HG02970 (cell line): ENCODE data around the gene CUX1.
"Not testable (repeated sequence)": the region's sequence is repeated elsewhere in the genome, so short reads cannot be mapped to it uniquely, and the experiment has no call there.

Experiments
- ATAC-seq: cut with Tn5 transposase; IDR thresholded peaks from one replicate; pipeline ENCODE4 v1.9.1; 2021; ENCODE audit warnings: mild to moderate bottlenecking, moderate library complexity, moderate number of reproducible peaks; ENCODE audit not compliant: unreplicated experiment, low FRiP score

Gene CUX1

DNA sequence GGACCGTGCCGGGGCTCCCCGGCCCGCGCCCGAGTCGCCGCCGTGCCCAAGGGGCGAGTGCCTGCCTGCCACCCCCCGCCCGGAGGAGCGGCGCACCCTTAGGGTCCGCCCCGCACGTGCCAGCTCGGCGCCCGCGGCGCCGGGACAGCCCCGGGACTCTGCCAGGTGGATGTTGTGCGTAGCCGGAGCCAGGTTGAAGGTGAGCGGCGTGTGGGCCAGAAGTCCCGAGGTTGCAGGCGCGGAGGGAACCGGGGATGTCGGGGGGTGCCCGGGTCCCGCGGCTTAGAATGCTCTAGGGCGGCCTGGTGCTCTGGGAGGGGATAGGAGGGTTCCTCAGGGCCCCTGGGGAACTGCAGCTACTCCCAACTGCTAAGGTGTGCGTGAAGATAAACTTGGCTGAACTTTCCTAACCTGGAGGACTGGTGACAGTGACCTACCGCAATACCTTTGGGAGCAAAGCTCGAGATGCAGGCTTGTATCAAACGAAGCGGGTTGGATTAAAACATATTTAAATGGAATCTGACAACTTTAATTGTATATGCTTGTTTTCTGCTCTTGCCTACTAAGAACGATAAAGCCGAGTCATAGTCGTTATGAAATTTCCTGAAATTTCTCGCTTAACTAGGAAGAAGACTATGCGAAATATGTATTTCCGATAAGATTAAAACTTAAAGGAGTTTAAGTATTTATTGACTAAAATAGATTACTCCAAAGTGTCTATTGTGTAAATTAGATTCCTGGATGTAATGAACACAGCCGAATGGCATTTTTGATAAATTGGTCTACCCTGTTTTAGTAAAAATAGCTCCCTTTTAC, at the start of gene CUX1:
TSS of gene CUX1 (plus strand) at position 156 of the 816 bp plus-strand sequence. CDS start at position 170, 14 bp downstream.
- no peak for ATAC-seq

DNA sequence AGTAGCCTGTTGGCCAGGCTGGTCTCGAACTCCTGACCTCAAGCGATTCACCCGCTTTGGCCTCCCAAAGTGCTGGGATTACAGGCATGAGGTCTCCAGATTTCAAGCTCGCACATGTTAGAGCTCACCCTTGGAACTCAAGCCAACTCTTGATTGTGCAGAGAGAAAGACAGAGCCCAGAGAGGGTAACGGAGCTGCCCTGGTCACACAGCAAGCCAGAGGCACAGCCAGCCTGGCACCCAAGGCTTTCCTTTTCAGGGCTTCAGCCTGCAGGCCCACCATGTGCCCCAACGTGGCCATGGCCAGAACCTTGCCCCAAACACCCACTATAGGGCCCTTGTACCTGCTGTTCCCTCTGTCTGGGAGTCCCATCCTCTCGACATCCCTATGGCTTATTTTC, 49.1 kb upstream of the CUX1 start:
- no peak for ATAC-seq

GRCh38 chr7:101770466-101770865, 47.0 kb upstream of the CUX1 start:
- no peak for ATAC-seq

DNA sequence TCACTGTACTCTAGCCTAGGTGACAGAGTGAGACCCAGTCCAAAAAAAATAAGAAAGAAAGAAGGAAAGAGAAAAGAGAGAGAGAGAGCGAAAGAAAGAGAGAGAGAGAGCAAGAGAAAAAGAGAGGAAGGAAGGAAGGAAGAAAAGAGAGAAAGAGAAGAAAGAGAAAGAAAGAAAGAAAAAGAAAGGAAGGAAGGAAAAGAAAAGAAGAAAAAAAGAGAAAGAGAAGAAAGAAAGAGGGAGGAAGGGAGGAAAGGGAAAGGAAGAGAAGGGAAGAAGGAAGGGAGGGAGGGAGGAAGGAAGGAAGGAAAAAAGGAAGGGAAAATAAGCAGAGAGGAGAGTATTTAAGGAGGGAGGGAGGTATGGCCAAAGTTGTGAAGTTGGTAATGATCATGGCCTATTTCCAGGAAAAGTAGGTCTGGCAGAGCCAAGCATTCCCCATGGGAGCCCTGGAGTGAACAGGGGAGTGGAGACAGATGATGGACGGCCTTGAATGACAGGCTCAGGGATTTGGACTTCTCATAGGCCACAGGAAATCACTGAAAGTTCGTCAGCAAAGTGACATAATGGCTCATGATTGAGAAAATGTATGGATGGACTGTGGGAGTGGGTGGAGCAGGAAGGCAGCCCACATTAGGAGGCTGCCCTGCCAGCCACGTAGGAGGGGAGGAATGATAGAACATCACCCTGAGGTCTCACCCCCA, 44.8 kb upstream of the CUX1 start:
- no peak for ATAC-seq

DNA sequence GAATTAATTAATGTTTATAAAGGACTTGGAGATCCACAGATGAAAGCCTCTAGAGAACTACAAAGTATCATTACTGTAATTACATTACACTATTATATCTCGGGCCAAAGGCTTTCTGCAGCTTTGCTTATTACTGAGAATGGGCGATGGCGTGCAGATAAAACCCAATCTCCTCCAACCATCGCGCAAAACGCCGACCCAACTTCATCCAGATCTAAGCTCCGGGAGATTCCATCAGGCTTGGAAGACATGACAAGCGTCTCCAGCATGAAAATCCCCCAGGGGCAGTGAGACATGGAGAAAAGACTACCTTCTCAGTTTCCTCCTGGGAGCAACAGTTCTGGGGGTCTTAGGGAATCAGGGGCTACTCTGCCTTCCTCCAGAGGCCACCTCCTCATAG, 42.2 kb upstream of the CUX1 start:
- ATAC-seq, result no peak

- ATAC-seq, result no peak
Observed at GRCh38 chr7:101778026-101778580, 39.3 kb upstream of the CUX1 start.

DNA sequence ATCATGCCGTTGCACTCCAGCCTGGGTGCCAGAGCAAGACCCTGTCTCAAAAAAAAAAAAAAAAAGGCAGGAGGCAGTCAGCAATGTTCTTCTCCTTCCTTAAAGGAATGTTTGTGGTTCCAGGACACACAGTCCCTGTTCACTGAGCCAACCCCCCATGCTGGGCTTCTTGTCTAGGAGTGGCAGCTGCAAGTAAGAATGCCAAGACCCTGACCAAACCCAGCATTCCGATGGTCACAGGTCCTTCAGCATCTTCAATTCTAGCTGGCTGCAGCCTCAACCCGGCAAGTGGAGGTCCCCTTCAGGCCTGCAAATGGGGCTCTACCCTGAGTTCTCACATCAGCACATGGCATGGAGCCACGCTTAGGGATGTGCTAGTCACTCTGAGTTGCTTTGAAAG, 38.2 kb upstream of the CUX1 start:
- ATAC-seq, result no peak

DNA sequence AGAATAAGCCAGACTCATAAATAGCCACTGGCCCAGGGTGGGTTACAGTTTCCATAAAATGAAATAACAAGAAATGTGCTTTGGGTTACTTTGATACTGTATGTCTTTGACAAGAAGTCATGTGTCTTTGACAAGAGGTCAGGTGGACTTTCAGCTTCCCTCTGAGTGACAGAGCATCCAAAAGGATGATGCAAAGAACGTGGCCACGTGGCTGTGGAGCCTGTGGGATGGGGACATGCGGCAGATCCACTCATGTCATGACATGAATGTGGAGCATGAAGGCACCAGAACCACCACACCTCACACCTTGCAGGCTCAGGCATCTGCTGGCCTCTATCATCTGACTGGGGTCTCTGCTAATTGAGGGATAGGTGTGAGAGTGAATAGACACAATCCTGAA, 37.1 kb upstream of the CUX1 start:
- no peak for ATAC-seq

DNA sequence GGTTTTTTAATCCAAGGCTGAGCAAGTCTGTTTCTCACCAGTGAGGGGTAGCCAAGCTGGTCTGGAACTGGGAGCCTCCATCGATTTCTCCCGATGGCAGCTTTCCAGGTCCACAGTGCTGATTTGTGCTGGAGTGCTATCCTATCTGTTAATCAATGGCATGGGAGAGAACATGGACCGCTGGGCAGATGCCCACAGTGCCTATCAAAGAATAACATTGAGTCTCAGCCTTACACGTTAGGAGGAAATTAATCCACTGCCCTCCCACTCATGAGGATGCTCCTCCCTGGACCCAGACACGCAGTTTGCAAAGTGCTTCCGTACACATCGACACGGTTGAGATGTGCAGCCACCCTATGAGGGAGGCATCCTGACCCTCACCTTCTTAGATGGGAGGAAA, 36.0 kb upstream of the CUX1 start:
- ATAC-seq, result no peak

- no peak for ATAC-seq
Observed at GRCh38 chr7:101782476-101782875, 35.0 kb upstream of the CUX1 start.

- no peak for ATAC-seq
Observed at GRCh38 chr7:101782896-101783295, 34.5 kb upstream of the CUX1 start.

- ATAC-seq, result no peak
Observed at GRCh38 chr7:101783381-101784181, 33.8 kb upstream of the CUX1 start.

GRCh38 chr7:101784292-101785127, 32.9 kb upstream of the CUX1 start:
- ATAC-seq, result no peak

- no peak for ATAC-seq
Observed at GRCh38 chr7:101787864-101788263, 29.6 kb upstream of the CUX1 start.

- no peak for ATAC-seq
Observed at GRCh38 chr7:101788517-101788916, 28.9 kb upstream of the CUX1 start.

- no peak for ATAC-seq
Observed at GRCh38 chr7:101790566-101791293, 26.7 kb upstream of the CUX1 start.

GRCh38 chr7:101792051-101792681, 25.3 kb upstream of the CUX1 start:
- no peak for ATAC-seq

GRCh38 chr7:101792682-101793071, 24.7 kb upstream of the CUX1 start:
- not testable (repeated sequence) for ATAC-seq

GRCh38 chr7:101795461-101795860, 22.0 kb upstream of the CUX1 start:
- no peak for ATAC-seq
